GM12875 (cell line): ENCODE results near the gene FERMT2.
"Not testable (repeated sequence)": the region's sequence is repeated elsewhere in the genome, so short reads cannot be mapped to it uniquely, and the experiment has no call there.

ENCODE experiments used
- H3K4me3 ChIP-seq: one replicate; pipeline ENCODE4 v1.5.1; 2011; ENCODE audit warnings: low read depth, low read length, control low read depth
- TF ChIP-seq, protein P1 (sequence below): IDR thresholded peaks from 2 replicates; pipeline ENCODE4 v1.5.1; 2011; ENCODE audit warnings: low read depth, mild to moderate bottlenecking, control low read depth, inconsistent platforms, low read length, moderate library complexity, borderline replicate concordance; ENCODE audit not compliant: insufficient read depth

FERMT2 gene

DNA sequence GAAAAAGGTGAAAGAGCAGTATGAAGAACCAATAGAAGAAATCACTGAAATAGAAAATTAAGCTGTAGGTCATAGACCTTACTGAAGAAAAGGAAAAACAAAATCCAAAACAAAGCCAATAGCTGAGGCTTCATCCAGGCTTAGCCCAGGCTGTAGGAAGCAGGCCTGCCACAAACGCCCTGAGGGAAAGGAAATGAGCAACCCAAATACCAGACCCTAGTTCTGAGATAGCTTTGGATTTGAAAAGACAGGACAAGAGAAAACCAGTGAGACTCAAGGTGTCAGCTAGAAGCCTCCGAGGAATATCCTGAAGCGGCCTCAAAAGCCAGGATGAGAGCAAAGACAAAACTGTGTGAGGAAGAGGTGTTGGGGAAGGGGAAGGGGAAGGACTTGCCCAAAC is 79.2 kb downstream of the FERMT2 start:
- H3K4me3 ChIP-seq, result no peak overlapping the region
- TF ChIP-seq, protein P1, sequence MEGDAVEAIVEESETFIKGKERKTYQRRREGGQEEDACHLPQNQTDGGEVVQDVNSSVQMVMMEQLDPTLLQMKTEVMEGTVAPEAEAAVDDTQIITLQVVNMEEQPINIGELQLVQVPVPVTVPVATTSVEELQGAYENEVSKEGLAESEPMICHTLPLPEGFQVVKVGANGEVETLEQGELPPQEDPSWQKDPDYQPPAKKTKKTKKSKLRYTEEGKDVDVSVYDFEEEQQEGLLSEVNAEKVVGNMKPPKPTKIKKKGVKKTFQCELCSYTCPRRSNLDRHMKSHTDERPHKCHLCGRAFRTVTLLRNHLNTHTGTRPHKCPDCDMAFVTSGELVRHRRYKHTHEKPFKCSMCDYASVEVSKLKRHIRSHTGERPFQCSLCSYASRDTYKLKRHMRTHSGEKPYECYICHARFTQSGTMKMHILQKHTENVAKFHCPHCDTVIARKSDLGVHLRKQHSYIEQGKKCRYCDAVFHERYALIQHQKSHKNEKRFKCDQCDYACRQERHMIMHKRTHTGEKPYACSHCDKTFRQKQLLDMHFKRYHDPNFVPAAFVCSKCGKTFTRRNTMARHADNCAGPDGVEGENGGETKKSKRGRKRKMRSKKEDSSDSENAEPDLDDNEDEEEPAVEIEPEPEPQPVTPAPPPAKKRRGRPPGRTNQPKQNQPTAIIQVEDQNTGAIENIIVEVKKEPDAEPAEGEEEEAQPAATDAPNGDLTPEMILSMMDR, result no peak

GRCh38 chr14:52868911-52869618 is 81.8 kb downstream of the FERMT2 start:
- TF ChIP-seq, protein P1, result no peak

DNA sequence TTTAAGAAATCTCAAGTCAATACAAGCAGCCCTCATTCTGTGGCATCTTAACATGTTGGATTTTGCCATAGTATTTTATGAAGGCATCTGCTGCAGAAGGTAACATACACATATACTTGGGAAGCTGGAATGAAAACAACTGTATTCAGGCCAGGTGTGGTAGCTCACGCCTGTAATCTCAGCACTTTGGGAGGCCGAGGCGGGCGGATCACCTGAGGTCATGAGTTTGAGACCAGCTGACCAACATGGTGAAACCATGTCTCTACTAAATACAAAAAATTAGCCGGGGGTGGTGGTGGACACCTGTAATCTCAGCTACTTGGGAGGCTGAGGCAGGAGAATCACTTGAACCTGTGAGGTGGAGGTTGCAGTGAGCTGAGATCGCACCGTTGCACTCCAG is 86.0 kb downstream of the FERMT2 start:
- H3K4me3 ChIP-seq, result not testable (repeated sequence)

More at GRCh38 chr14:52868911-52869618, 81.8 kb downstream of the FERMT2 start:
- H3K4me3 ChIP-seq, result no peak overlapping the region

GRCh38 chr14:52863334-52863700 is 87.5 kb downstream of the FERMT2 start:
- TF ChIP-seq, protein P1, result no peak
- no peak overlapping the region for H3K4me3 ChIP-seq

- H3K4me3 ChIP-seq, result no peak overlapping the region
- TF ChIP-seq, protein P1, result no peak
Observed at GRCh38 chr14:52862632-52863333, 88.1 kb downstream of the FERMT2 start.

GRCh38 chr14:52861403-52861802 is 89.4 kb downstream of the FERMT2 start:
- H3K4me3 ChIP-seq, result no peak overlapping the region
- TF ChIP-seq, protein P1, result no peak

DNA sequence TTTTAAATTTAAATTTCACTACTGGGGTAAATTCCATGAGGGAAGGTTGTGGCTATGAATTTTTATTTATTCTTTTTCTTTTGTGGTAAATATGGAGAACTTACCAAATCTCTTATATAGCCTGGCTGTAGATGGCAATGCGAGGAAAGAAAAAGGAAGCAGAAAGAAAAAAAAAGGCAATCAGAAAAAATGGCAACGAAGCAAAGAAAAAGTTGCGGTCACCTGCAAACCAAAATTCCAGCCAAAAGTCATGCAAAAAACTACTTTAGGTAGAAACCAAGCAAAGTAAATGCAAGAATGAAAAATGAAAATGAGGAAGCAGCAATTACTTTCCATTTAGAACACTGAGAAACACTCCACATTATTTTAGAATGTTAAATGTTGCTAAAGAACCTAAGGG is 89.9 kb downstream of the FERMT2 start:
- H3K4me3 ChIP-seq, result no peak overlapping the region
- TF ChIP-seq, protein P1, result no peak
